H9 (cell line): ENCODE results near the gene GLYAT. TPM values are rescaled to one million over a fixed set of nuclear protein-coding genes. Genes with fewer than 3 reads are reported as not detected.

Experiments used
- DNase-seq: peaks from one replicate; pipeline ENCODE4 v3.0.0-alpha.2; 2017
- H2AFZ ChIP-seq: one replicate; pipeline ENCODE4 v1.6.1; 2013; ENCODE audit warnings: mild to moderate bottlenecking, low read length, control low read depth, moderate library complexity
- H2AK5ac ChIP-seq: 2 replicates; pipeline ENCODE4 v1.6.1; 2013; ENCODE audit warnings: low read length, control low read depth, mixed read lengths; ENCODE audit not compliant: insufficient read length
- H2BK120ac ChIP-seq: one replicate; pipeline ENCODE4 v1.6.1; 2013; ENCODE audit warnings: low read depth, mild to moderate bottlenecking, low read length, control low read depth, inconsistent platforms; ENCODE audit not compliant: poor library complexity, severe bottlenecking
- H2BK12ac ChIP-seq: 2 replicates; pipeline ENCODE4 v1.6.1; 2013; ENCODE audit warnings: low read length, control low read depth, mixed read lengths, low read depth; ENCODE audit not compliant: insufficient read length
- H2BK15ac ChIP-seq: 2 replicates; pipeline ENCODE4 v1.6.1; 2013; ENCODE audit warnings: low read depth, low read length, control low read depth
- H2BK20ac ChIP-seq: one replicate; pipeline ENCODE4 v1.6.1; 2013; ENCODE audit warnings: low read depth, mild to moderate bottlenecking, low read length, control low read depth, inconsistent platforms; ENCODE audit not compliant: poor library complexity, severe bottlenecking
- H2BK5ac ChIP-seq: 2 replicates; pipeline ENCODE4 v1.6.1; 2013; ENCODE audit warnings: low read length, control low read depth, mixed read lengths; ENCODE audit not compliant: insufficient read length
- H3K14ac ChIP-seq: 2 replicates; pipeline ENCODE4 v1.6.1; 2013; ENCODE audit warnings: low read length, control low read depth; ENCODE audit not compliant: insufficient read depth
- H3K18ac ChIP-seq: 2 replicates; pipeline ENCODE4 v1.6.1; 2013; ENCODE audit warnings: low read depth, mild to moderate bottlenecking, mixed read lengths, low read length, control low read depth; ENCODE audit not compliant: insufficient read length
- H3K23ac ChIP-seq: 2 replicates; pipeline ENCODE4 v1.6.1; 2013; ENCODE audit warnings: low read length, control low read depth, mixed read lengths, low read depth; ENCODE audit not compliant: insufficient read length
- H3K23me2 ChIP-seq: 2 replicates; pipeline ENCODE4 v1.6.1; 2013; ENCODE audit warnings: low read depth, mild to moderate bottlenecking, mixed read lengths, low read length, control low read depth; ENCODE audit not compliant: insufficient read length, poor library complexity, severe bottlenecking
- H3K27ac ChIP-seq: 2 replicates; pipeline ENCODE4 v1.5.1; 2013; ENCODE audit warnings: low read length, control low read depth, mixed read lengths, low read depth; ENCODE audit not compliant: insufficient read length
- H3K27me3 ChIP-seq: 2 replicates; pipeline ENCODE4 v1.6.1; 2013; ENCODE audit warnings: low read length, control low read depth, inconsistent platforms; ENCODE audit not compliant: insufficient read depth
- H3K4ac ChIP-seq: 2 replicates; pipeline ENCODE4 v1.6.1; 2013; ENCODE audit warnings: low read depth, mild to moderate bottlenecking, control low read depth, inconsistent platforms, low read length, moderate library complexity
- H3K4me1 ChIP-seq: 2 replicates; pipeline ENCODE4 v1.6.1; 2013; ENCODE audit warnings: low read length, control low read depth, inconsistent platforms; ENCODE audit not compliant: insufficient read depth
- H3K4me2 ChIP-seq: 2 replicates; pipeline ENCODE4 v1.6.1; 2013; ENCODE audit warnings: low read length, control low read depth, mixed read lengths; ENCODE audit not compliant: insufficient read length, insufficient read depth
- H3K56ac ChIP-seq: 2 replicates; pipeline ENCODE4 v1.6.1; 2013; ENCODE audit warnings: low read depth, mild to moderate bottlenecking, mixed read lengths, low read length, control low read depth; ENCODE audit not compliant: insufficient read length
- H3K79me1 ChIP-seq: 2 replicates; pipeline ENCODE4 v1.6.1; 2013; ENCODE audit warnings: low read depth, mild to moderate bottlenecking, moderate library complexity, low read length, control low read depth, inconsistent platforms; ENCODE audit not compliant: insufficient read depth, poor library complexity, severe bottlenecking
- H3K79me2 ChIP-seq: 2 replicates; pipeline ENCODE4 v1.6.1; 2013; ENCODE audit warnings: low read length, control low read depth, inconsistent platforms; ENCODE audit not compliant: insufficient read depth
- H3K9ac ChIP-seq: 2 replicates; pipeline ENCODE4 v1.6.1; 2013; ENCODE audit warnings: low read length, control low read depth, mixed read lengths; ENCODE audit not compliant: insufficient read length; ENCODE audit errors: extremely low read depth
- H3K9me3 ChIP-seq: one replicate; pipeline ENCODE4 v1.6.1; 2013; ENCODE audit warnings: low read depth, low read length, inconsistent platforms; ENCODE audit not compliant: control insufficient read depth
- H3T11ph ChIP-seq: one replicate; pipeline ENCODE4 v1.6.1; 2013; ENCODE audit warnings: mild to moderate bottlenecking, low read length, control low read depth, inconsistent platforms
- H4K20me1 ChIP-seq: one replicate; pipeline ENCODE4 v1.6.1; 2013; ENCODE audit not compliant: control insufficient read depth, insufficient read length, insufficient read depth
- H4K5ac ChIP-seq: 2 replicates; pipeline ENCODE4 v1.6.1; 2013; ENCODE audit warnings: low read depth, mild to moderate bottlenecking, mixed read lengths, low read length, control low read depth; ENCODE audit not compliant: insufficient read length
- H4K8ac ChIP-seq: replicated peaks from 2 replicates; pipeline ENCODE4 v1.6.1; 2013; ENCODE audit warnings: low read length, control low read depth, mixed read lengths, low read depth; ENCODE audit not compliant: insufficient read length
- H4K91ac ChIP-seq: 2 replicates; pipeline ENCODE4 v1.6.1; 2013; ENCODE audit warnings: low read depth, mild to moderate bottlenecking, moderate library complexity, mixed read lengths, low read length, control low read depth; ENCODE audit not compliant: insufficient read length
- H3K27ac Mint-ChIP-seq, 3 experiments: 2 replicates in 2 of 3; 3 replicates in 1 of 3; pipeline ENCODE4 v1.8.0; 2020 to 2021; ENCODE audit warnings: mixed read lengths in 3 of 3, mild to moderate bottlenecking in 1 of 3, moderate library complexity in 1 of 3
- H3K27me3 Mint-ChIP-seq: 2 replicates; pipeline ENCODE4 v1.8.0; 2021; ENCODE audit warnings: low read depth, mild to moderate bottlenecking, moderate library complexity, mixed read lengths
- H3K36me3 Mint-ChIP-seq, 3 experiments: 2 replicates in 2 of 3; 3 replicates in 1 of 3; pipeline ENCODE4 v1.8.0; 2020 to 2021; ENCODE audit warnings: low read depth in 3 of 3, mixed read lengths in 3 of 3; ENCODE audit not compliant: insufficient read depth in 1 of 3
- H3K4me1 Mint-ChIP-seq, 2 experiments: 2 replicates each; pipeline ENCODE4 v1.8.0; 2020; ENCODE audit warnings: mixed read lengths in 2 of 2
- H3K4me3 Mint-ChIP-seq, 2 experiments: 2 replicates in 1 of 2; 3 replicates in 1 of 2; pipeline ENCODE4 v1.8.0; 2020 to 2021; ENCODE audit warnings: mild to moderate bottlenecking in 2 of 2, mixed read lengths in 2 of 2, moderate library complexity in 1 of 2
- H3K9me3 Mint-ChIP-seq, 2 experiments: 2 replicates in 1 of 2; 3 replicates in 1 of 2; pipeline ENCODE4 v1.8.0; 2020; ENCODE audit warnings: mild to moderate bottlenecking in 2 of 2, mixed read lengths in 2 of 2, moderate library complexity in 1 of 2
- CTCF ChIP-seq: fragments of 200-600 bp; sonication (generic); conservative IDR thresholded peaks from 3 replicates; pipeline ENCODE4 v1.8.0; 2021; ENCODE audit warnings: antibody characterized with exemption, mild to moderate bottlenecking
- WGBS: extraction: QIAGEN DNeasy Blood & Tissue Kit; methylation state at CpG from one replicate; pipeline ENCODE4 v1.1.7; 2013; ENCODE audit warnings: missing lambda C conversion rate, low lambda C conversion rate, mixed read lengths; ENCODE audit not compliant: insufficient read length; ENCODE audit errors: extremely low coverage; 5-methylcytosine and 5-hydroxymethylcytosine counted together
- total RNA-seq: library from RNA; stranded (reverse); gene quantifications from 2 replicates; pipeline ENCODE4 v1.2.1, GENCODE V29; 2021

Gene GLYAT
- total RNA-seq, 1 experiment from 2014 or later: not detected

GRCh38 chr11:58674609-58675008 is 57.1 kb downstream of the GLYAT start:
- Mint-ChIP-seq H3K4me3 (no peak overlapping the region), H3K4me1 (no peaks in the 10 kb centered on the region), H3K36me3 (no peaks in the 10 kb centered on the region), H3K9me3 (peaks cover 9 to 27% of the 10 kb centered on the region in 2 experiments), H3K27ac (no peak overlapping the region), H3K27me3 (peaks cover 2% of the 10 kb centered on the region; the same call in 1 of the 2 replicates)
- no peak overlapping the region for H3K9ac ChIP-seq
- H3K18ac ChIP-seq: no peak overlapping the region
- H3K9me3 ChIP-seq: no peaks in the 10 kb centered on the region
- no peak overlapping the region for H3K23ac ChIP-seq
- no peaks in the 10 kb centered on the region for H3K27me3 ChIP-seq
- no peak overlapping the region for H4K8ac ChIP-seq
- H4K20me1 ChIP-seq: no peaks in the 10 kb centered on the region
- no peak overlapping the region for H3T11ph ChIP-seq
- H2BK12ac ChIP-seq: no peak overlapping the region
- no peaks in the 10 kb centered on the region for H3K4me1 ChIP-seq
- no peak overlapping the region for H4K5ac ChIP-seq
- no peaks in the 10 kb centered on the region for H3K79me1 ChIP-seq
- no peak overlapping the region for H2AK5ac ChIP-seq
- WGBS: no CpG with 5 or more reads among the region's 12 CpGs
- no peak overlapping the region for H2BK20ac ChIP-seq
- no peak overlapping the region for H3K4me2 ChIP-seq
- DNase-seq: no peak
- H2BK15ac ChIP-seq: no peak overlapping the region
- H3K23me2 ChIP-seq: no peaks in the 10 kb centered on the region
- no peak overlapping the region for H2AFZ ChIP-seq
- H4K91ac ChIP-seq: no peak overlapping the region
- H3K14ac ChIP-seq: no peak overlapping the region
- H3K27ac ChIP-seq: no peak overlapping the region
- no peak overlapping the region for H3K56ac ChIP-seq
- H2BK5ac ChIP-seq: no peak overlapping the region
- no peaks in the 10 kb centered on the region for H3K79me2 ChIP-seq
- no peak overlapping the region for H2BK120ac ChIP-seq
- no peak overlapping the region for H3K4ac ChIP-seq
- TF ChIP-seq CTCF: no peak
